Measurements from ENCODE around the gene CLEC7A. TPM values are rescaled to one million over a fixed set of nuclear protein-coding genes. Genes with fewer than 3 reads are reported as not detected.

CLEC7A gene
- polyA plus RNA-seq, 3 donors from 2014 or later, result 1.4 to 2.0 TPM; not detected in 1

DNA sequence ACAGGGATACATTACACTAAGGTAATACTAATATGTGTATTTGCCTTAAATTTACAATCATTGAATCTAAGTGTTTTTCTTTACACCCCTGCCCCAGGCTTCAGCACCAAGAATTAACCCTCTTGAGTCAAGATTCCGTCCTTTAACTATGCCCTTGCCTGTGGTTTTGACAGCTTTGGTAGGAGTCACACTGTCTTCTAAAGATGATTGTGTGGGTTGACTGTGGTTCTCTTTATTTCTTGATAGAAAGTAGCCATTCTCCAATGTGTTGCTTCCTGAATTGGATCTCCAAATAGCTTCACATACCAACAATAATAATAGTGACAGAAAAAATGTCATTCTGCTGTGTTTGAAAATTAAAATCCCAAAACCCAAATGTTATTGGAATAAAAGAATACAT lies 3.6 kb downstream of the CLEC7A start:
- no peak for DNase-seq
- Mint-ChIP-seq H3K9me3 (no peaks in the 10 kb centered on the region), H3K27ac (no peak overlapping the region), H3K4me3 (no peak overlapping the region), H3K36me3 (no peaks in the 10 kb centered on the region), H3K27me3 (ENCODE audit: low read depth in 3 of 3) (peaks cover 0 to 12% (median 3%) of the 10 kb centered on the region in 3 donors), H3K4me1 (peaks cover 2 to 8% of the 10 kb centered on the region in 2 donors)

DNA sequence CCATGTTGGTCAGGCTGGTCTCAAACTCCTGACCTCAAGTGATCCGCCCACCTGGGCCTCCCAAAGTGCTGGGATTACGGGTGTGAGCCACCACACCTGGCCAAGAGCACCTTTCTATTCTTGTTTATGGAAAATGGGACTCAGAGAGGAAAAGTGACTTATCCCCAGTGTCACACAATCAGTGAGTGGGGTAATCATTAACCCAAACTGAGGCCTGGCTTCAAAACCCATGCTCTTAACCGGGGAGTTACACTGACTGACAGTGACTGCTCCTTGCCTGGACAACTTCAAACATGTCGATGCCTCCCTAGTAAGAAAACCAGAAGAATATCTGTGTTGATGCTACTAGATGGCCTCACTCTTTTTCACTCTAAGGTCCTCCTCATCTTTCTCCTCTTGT lies 7.3 kb downstream of the CLEC7A start:
- peaks cover 0 to 4% (median 0%) of the 10 kb centered on the region in 6 donors for H3K9me3 Mint-ChIP-seq
- no peak overlapping the region for H3K27ac Mint-ChIP-seq
- H3K36me3 Mint-ChIP-seq, result no peaks in the 10 kb centered on the region
- no peak for DNase-seq
- peaks cover 2 to 8% of the 10 kb centered on the region in 2 donors for H3K4me1 Mint-ChIP-seq
- peaks cover 0 to 8% (median 2%) of the 10 kb centered on the region in 3 donors for H3K27me3 Mint-ChIP-seq (ENCODE audit: low read depth in 3 of 3)
- no peak overlapping the region for H3K4me3 Mint-ChIP-seq

DNA sequence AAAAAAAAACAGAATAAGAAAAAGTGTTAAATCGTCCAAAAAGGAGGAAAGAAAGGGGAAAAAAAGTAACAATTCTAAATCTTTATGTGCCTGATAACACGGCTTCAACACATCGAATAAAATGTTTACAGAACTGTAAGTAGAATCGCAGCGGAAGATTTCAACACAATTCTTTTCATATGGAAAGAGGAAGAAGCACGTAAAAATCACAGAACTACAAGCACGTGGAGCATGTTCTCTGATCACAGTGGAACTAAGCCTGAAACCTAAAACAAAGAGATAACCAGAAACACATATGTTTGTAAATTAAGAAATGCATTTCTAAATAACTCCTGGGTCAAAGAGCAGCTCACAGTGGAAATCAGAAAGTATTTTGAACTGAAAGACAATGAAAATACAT lies 8.7 kb downstream of the CLEC7A start:
- Mint-ChIP-seq H3K9me3 (peaks cover 0 to 4% (median 0%) of the 10 kb centered on the region in 6 donors), H3K27me3 (ENCODE audit: low read depth in 3 of 3) (peaks cover 0 to 3% (median 0%) of the 10 kb centered on the region in 3 donors), H3K4me1 (peaks cover 0 to 1% of the 10 kb centered on the region in 2 donors), H3K4me3 (no peak overlapping the region), H3K36me3 (no peaks in the 10 kb centered on the region), H3K27ac (no peak overlapping the region)
- no peak for DNase-seq

DNA sequence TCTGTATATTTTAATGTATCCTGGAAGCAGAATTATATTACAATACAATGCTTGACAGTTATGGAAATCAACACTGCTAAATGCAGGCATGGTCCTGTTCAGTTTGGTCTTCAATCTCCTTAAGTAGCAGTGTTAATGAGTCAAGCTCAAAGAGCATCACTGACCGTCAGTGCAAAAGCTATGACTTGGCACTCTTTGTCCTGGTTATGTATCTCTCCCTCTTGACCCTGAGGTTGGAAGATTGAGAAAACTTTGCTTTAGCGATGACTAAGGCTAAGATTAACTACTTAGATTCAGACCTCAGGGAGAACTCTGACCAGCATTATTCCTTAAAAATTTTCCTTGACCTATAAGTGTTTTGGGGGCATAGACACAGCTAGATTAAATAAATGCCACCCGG lies 10.9 kb downstream of the CLEC7A start:
- Mint-ChIP-seq H3K4me1 (no peaks in the 10 kb centered on the region), H3K36me3 (no peaks in the 10 kb centered on the region), H3K4me3 (no peak overlapping the region), H3K9me3 (peaks cover 0 to 4% (median 0%) of the 10 kb centered on the region in 6 donors), H3K27me3 (ENCODE audit: low read depth in 3 of 3) (peaks cover 0 to 3% (median 0%) of the 10 kb centered on the region in 3 donors), H3K27ac (no peak overlapping the region)
- DNase-seq, result no peak

DNA sequence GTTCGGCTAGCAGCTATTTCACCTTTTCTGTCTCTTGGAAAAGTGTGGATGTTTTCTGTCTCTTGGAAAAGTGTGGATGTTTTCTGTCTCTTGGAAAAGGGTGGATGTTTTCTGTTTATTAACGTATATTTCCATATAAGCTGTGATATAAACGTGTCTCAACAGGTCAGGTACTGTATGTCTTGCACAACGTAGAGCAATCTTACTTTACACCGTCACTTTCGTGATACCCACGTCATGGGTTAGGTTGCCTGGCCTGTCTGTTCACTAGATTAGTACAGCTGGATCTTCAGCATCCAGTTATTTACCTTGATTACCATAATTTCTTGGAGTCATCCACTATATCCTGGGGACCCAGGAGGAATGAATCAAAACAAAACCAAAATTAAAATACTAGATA lies 14.1 kb downstream of the CLEC7A start:
- H3K36me3 Mint-ChIP-seq, result no peaks in the 10 kb centered on the region
- H3K4me1 Mint-ChIP-seq, result no peaks in the 10 kb centered on the region
- no peak for DNase-seq
- peaks cover 0 to 5% (median 2%) of the 10 kb centered on the region in 3 donors for H3K27me3 Mint-ChIP-seq (ENCODE audit: low read depth in 3 of 3)
- peaks cover 0 to 5% (median 0%) of the 10 kb centered on the region in 6 donors for H3K9me3 Mint-ChIP-seq
- H3K4me3 Mint-ChIP-seq, result no peak overlapping the region
- no peak overlapping the region for H3K27ac Mint-ChIP-seq

DNA sequence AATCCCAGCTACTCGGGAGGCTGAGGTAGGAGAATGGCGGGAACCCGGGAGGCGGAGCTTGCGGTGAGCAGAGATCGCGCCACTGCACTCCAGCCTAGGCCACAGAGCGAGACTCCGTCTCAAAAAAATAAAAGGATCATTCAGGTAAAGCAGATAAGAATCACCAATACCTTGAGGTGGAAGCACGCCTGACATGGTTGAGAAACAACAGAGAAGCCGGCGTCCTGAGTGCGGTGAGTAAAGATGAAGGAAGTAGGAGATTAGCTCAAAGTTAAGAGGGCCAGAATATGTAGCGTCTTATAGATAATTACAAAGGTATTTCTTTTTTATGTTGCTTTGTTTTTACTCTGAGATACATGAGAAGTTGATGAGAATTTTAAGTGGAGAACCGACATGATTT lies 14.7 kb downstream of the CLEC7A start:
- H3K27me3 Mint-ChIP-seq (ENCODE audit: low read depth in 3 of 3), result peaks cover 0 to 6% (median 5%) of the 10 kb centered on the region in 3 donors
- H3K27ac Mint-ChIP-seq, result no peak overlapping the region
- no peaks in the 10 kb centered on the region for H3K4me1 Mint-ChIP-seq
- H3K4me3 Mint-ChIP-seq, result no peak overlapping the region
- no peak for DNase-seq
- peaks cover 0 to 7% (median 0%) of the 10 kb centered on the region in 6 donors for H3K9me3 Mint-ChIP-seq
- no peaks in the 10 kb centered on the region for H3K36me3 Mint-ChIP-seq

DNA sequence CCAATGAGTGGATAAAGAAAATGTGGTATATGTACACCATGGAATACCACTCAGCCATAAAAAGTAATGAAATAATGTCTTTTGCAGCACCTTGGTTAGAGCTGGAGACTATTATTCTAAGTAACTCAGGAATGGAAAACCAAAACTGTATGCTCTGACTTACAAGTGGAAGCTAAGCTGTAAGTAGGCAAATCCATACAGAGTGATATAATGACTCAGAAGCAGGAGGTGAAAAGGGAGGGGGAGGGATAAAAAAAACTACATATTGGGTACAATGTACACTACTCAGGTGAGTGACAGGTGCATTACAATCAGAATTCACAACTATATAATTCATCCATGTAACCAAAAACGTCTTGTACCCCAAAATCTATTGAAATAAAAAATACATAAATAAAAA lies 16.1 kb downstream of the CLEC7A start:
- H3K27ac Mint-ChIP-seq, result no peak overlapping the region
- peaks cover 0 to 3% (median 0%) of the 10 kb centered on the region in 6 donors for H3K9me3 Mint-ChIP-seq
- peaks cover 0 to 7% (median 5%) of the 10 kb centered on the region in 3 donors for H3K27me3 Mint-ChIP-seq (ENCODE audit: low read depth in 3 of 3)
- H3K4me3 Mint-ChIP-seq, result no peak overlapping the region
- no peaks in the 10 kb centered on the region for H3K36me3 Mint-ChIP-seq
- DNase-seq, result no peak
- no peaks in the 10 kb centered on the region for H3K4me1 Mint-ChIP-seq

DNA sequence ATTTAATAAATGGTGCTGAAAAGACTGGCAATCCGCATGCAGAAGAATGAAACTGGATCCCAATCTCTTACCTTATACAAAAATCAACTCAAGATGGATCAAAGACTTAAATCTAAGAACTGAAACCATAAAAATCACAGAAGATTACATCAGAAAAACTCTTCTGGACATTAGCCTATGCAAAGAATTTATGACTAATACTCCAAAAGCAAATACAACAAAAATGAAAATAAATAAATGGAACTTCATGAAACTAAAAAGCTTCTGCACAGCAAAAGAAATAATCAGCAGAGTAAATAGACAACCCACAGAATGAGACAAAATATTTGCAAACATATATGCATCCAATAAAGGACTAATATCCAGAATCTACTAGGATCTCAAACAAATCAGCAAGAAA lies 16.9 kb downstream of the CLEC7A start:
- Mint-ChIP-seq H3K27me3 (ENCODE audit: low read depth in 3 of 3) (peaks cover 0 to 12% (median 5%) of the 10 kb centered on the region in 3 donors), H3K9me3 (peaks cover 0 to 3% (median 0%) of the 10 kb centered on the region in 6 donors), H3K4me3 (no peak overlapping the region), H3K27ac (no peak overlapping the region), H3K4me1 (no peaks in the 10 kb centered on the region), H3K36me3 (no peaks in the 10 kb centered on the region)
- DNase-seq, result no peak

DNA sequence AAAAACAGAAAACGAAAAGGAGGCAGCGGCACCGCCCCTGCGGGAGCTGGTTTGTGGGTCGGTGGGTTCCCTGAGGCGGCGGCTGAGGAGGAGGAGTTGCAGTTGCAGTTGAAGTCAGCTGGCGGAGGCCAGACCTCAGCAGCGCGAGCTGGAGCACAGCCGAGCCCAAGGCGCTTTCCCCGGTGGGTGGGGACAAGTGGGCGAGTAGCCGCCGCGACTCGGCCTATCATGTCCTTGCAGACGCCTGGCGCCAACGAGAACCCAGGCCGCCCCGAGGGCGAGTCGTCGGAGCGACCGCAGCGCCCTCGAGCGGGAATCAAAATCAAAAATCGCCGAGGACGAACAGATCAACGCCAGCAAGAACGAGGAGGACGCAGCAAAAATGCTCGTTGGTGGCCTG lies 18.5 kb downstream of the CLEC7A start:
- Mint-ChIP-seq H3K4me1 (no peaks in the 10 kb centered on the region), H3K36me3 (peaks cover 0 to 5% (median 0%) of the 10 kb centered on the region in 3 donors), H3K27ac (no peak overlapping the region), H3K9me3 (peaks cover 0 to 3% (median 0%) of the 10 kb centered on the region in 6 donors), H3K4me3 (no peak overlapping the region), H3K27me3 (ENCODE audit: low read depth in 3 of 3) (peaks cover 3 to 13% (median 5%) of the 10 kb centered on the region in 3 donors)
- DNase-seq, result no peak

DNA sequence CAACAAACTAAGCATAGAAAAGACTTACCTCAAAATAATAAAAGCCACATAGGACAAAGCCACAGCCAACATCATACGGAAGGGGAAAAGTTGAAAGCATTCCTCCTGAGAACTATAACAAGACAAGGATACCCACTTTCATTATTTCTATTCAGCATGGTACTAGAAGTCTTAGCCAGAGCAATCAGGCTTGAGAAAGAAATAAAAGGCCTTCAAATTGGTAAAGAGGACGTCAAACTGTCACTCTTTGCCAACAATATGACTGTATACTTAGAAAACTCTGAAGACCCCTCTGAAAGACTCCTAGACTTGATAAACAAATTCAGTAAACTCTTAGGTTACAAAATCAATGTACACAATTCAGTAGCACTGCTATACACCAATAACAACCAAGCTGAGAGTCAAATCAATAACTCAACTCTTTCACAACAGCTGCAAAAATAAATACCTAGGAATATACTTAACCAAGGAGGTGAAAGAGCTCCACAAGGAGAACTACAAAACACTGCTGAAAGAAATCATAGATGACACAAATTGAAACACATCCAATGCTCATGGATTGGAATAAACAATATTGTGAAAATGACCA lies 19.6 kb downstream of the CLEC7A start:
- no peaks in the 10 kb centered on the region for H3K4me1 Mint-ChIP-seq
- peaks cover 0 to 7% (median 5%) of the 10 kb centered on the region in 3 donors for H3K36me3 Mint-ChIP-seq
- peaks cover 0 to 3% (median 0%) of the 10 kb centered on the region in 6 donors for H3K9me3 Mint-ChIP-seq
- DNase-seq, result no peak
- H3K27ac Mint-ChIP-seq, result no peak overlapping the region
- peaks cover 5 to 14% (median 5%) of the 10 kb centered on the region in 3 donors for H3K27me3 Mint-ChIP-seq (ENCODE audit: low read depth in 3 of 3)
- no peak overlapping the region for H3K4me3 Mint-ChIP-seq

DNA sequence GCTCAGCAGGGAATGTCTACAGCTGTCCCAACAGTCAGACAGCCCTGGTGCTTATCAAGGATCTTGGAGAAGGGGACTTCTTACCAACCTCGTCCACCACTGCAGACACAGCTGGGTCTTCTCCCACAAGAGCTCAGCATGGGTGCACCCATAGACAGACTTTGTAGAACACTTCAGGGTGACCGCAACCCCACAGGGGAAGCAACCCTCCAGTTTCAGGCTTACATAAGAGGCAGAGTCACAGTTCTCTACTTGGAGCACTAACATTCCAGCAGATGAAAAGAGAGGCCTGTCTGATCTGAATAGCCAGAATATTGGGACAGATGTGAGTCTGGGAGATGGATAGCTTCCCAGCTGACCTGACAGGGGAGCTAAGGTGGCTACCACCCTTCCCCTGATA lies 27.7 kb downstream of the CLEC7A start:
- Mint-ChIP-seq H3K27me3 (ENCODE audit: low read depth in 3 of 3) (peaks cover 3 to 12% (median 7%) of the 10 kb centered on the region in 3 donors), H3K4me3 (no peak overlapping the region), H3K27ac (no peak overlapping the region), H3K4me1 (peaks cover 5 to 8% of the 10 kb centered on the region in 2 donors), H3K36me3 (peaks cover 0 to 11% (median 7%) of the 10 kb centered on the region in 3 donors), H3K9me3 (no peaks in the 10 kb centered on the region)
- no peak for DNase-seq

DNA sequence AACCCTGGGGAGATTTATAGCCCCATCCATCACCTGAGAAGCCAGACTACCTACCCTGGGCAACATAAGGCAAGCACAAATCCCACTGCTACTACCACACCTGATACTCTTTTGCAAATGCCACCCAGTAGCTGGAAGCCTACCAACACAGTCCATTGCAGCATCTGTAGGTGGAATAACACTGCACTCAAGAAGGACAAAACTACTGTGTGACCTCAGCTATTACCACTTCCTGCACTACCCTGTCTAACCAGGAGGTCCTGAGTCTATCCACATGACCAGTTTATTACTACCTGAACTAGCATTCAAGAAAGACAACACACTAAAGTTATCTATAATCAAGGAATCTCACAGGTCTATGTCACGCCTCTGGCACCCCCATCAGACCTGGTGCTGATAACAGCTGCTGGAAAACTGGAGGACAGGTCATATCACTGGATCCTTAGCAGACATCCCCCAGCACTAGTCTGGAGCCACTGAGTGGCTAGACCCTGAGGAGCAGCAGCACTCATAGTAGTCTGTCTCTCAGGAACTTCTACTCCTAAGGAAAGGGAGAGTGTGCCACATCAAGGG lies 28.3 kb downstream of the CLEC7A start:
- no peaks in the 10 kb centered on the region for H3K9me3 Mint-ChIP-seq
- peaks cover 5 to 8% of the 10 kb centered on the region in 2 donors for H3K4me1 Mint-ChIP-seq
- peaks cover 3 to 12% (median 5%) of the 10 kb centered on the region in 3 donors for H3K27me3 Mint-ChIP-seq (ENCODE audit: low read depth in 3 of 3)
- peaks cover 0 to 8% (median 7%) of the 10 kb centered on the region in 3 donors for H3K36me3 Mint-ChIP-seq
- no peak for DNase-seq
- no peak overlapping the region for H3K4me3 Mint-ChIP-seq
- H3K27ac Mint-ChIP-seq, result no peak overlapping the region

DNA sequence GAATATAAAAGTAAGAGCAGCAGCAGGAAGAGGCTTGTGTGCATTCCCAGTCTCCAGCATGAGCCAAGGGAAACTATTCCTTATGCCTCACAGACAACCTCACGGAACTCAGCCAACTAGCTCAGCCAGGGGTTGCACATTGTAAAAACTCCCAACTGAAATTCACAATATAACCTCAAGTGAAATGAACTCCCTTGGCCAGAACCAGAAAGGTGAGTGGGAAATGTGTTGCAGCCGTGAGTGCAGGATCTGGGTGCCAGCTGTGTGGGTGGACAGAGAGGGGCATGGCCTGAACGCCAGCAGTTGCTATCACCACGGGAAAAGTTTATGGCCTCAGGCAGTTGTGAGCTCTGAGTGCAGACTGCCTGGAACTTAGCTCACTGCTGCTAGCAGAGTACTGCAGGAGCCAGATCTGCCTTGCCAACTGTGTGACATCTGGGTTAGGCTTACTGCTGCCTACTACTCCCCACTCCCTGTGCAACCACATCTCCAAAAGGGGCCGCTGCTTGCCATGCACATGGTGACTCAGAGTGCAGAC lies 28.9 kb downstream of the CLEC7A start:
- no peak for DNase-seq
- Mint-ChIP-seq H3K27ac (no peak overlapping the region), H3K27me3 (ENCODE audit: low read depth in 3 of 3) (peaks cover 3 to 12% (median 4%) of the 10 kb centered on the region in 3 donors), H3K36me3 (peaks cover 0 to 7% (median 7%) of the 10 kb centered on the region in 3 donors), H3K4me1 (peaks cover 5 to 8% of the 10 kb centered on the region in 2 donors), H3K9me3 (no peaks in the 10 kb centered on the region), H3K4me3 (no peak overlapping the region)

DNA sequence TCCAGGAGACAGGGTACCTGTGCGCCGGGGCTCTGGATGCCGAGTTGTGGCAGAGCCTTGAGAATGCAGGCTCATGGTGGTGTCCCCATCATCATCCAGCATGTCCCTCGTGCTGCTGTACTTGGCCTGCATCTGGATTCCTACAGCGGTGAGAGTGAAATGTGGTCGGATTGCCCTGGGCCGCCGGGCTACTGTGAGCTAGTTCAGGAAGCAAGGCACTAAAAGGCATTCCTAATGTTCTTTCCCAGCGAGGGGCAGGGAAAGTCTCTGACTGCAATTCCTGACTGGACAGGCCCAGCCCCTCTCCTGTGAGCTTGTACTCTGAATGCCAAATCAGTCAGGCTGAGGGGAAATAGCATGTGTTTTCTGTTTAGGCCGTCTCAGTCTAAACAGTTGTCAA lies 31.2 kb downstream of the CLEC7A start, which contains the start of gene CLEC1A:
CLEC1A (minus strand) TSS at position 195 of the 400 bp plus-strand sequence; CDS start at position 132, 63 bp downstream.
- peaks cover 2 to 3% (median 3%) of the 10 kb centered on the region in 3 donors for H3K27me3 Mint-ChIP-seq (ENCODE audit: low read depth in 3 of 3)
- H3K4me1 Mint-ChIP-seq, result peaks cover 5 to 8% of the 10 kb centered on the region in 2 donors
- H3K27ac Mint-ChIP-seq, result no peak within 1 kb of the TSS
- no peak within 1 kb of the TSS for H3K4me3 Mint-ChIP-seq
- no peak for DNase-seq
- H3K9me3 Mint-ChIP-seq, result no peaks in the 10 kb centered on the region
- peaks cover 0 to 5% (median 0%) of the 10 kb centered on the region in 3 donors for H3K36me3 Mint-ChIP-seq

All from immature natural killer cell (primary cell).